IPS DF 4.7 (cell line): ENCODE results near the gene DSCAML1.

ENCODE experiments used
- DNase-seq: peaks from one replicate; pipeline ENCODE4 v3.0.0-alpha.2; 2013; ENCODE audit warnings: low spot score; ENCODE audit errors: extremely low read depth

DSCAML1 gene

GRCh38 chr11:117557361-117557760 is 239.7 kb downstream of the DSCAML1 start:
- no peak for DNase-seq

- DNase-seq: no peak
Measured at GRCh38 chr11:117554601-117555333, 242.2 kb downstream of the DSCAML1 start.

GRCh38 chr11:117552626-117553025 is 244.4 kb downstream of the DSCAML1 start:
- no peak for DNase-seq

- DNase-seq: no peak
Measured at GRCh38 chr11:117551761-117552343, 245.2 kb downstream of the DSCAML1 start.

- DNase-seq: no peak
Measured at GRCh38 chr11:117550466-117550865, 246.6 kb downstream of the DSCAML1 start.

GRCh38 chr11:117549417-117549816 is 247.6 kb downstream of the DSCAML1 start:
- no peak for DNase-seq

- no peak for DNase-seq
Measured at GRCh38 chr11:117548876-117549275, 248.1 kb downstream of the DSCAML1 start.

GRCh38 chr11:117547946-117548345 is 249.1 kb downstream of the DSCAML1 start:
- DNase-seq: no peak

GRCh38 chr11:117547195-117547850 is 249.7 kb downstream of the DSCAML1 start:
- DNase-seq: no peak

- DNase-seq: no peak
Measured at GRCh38 chr11:117546431-117547194, 250.4 kb downstream of the DSCAML1 start.

- no peak for DNase-seq
Measured at GRCh38 chr11:117545706-117546105, 251.3 kb downstream of the DSCAML1 start.

- no peak for DNase-seq
Measured at GRCh38 chr11:117544130-117544800, 252.8 kb downstream of the DSCAML1 start.

- DNase-seq: no peak
Measured at GRCh38 chr11:117541211-117541610, 255.8 kb downstream of the DSCAML1 start.

- DNase-seq: no peak
Measured at GRCh38 chr11:117538263-117539135, 258.5 kb downstream of the DSCAML1 start.

- no peak for DNase-seq
Measured at GRCh38 chr11:117535850-117536411, 261.1 kb downstream of the DSCAML1 start.

GRCh38 chr11:117535201-117535849 is 261.7 kb downstream of the DSCAML1 start:
- DNase-seq: no peak

- DNase-seq: no peak
Measured at GRCh38 chr11:117532568-117532967, 264.4 kb downstream of the DSCAML1 start.

GRCh38 chr11:117529816-117530215 is 267.2 kb downstream of the DSCAML1 start:
- DNase-seq: no peak

GRCh38 chr11:117528097-117528721 is 268.8 kb downstream of the DSCAML1 start:
- no peak for DNase-seq
